Eye (tissue), 1 donor: Measurements from ENCODE around the gene ZNF574.
"Not testable (repeated sequence)": the region's sequence is repeated elsewhere in the genome, so short reads cannot be mapped to it uniquely, and the experiment has no call there.

ENCODE experiments used
- DNase-seq: peaks from one replicate; pipeline ENCODE4 v3.0.0-alpha.2; 2015

Gene ZNF574

GRCh38 chr19:42075616-42076379 lies at the start of gene ZNF574:
ZNF574 (plus strand) TSS chr19:42076166; CDS start chr19:42078607, 2,441 bp downstream.
- DNase-seq, result peak; percentile 100

- peak; percentile 23 for DNase-seq
These were observed 47.4 kb upstream of the ZNF574 start for GRCh38 chr19:42028304-42029216.

- DNase-seq, result no peak
These were observed 45.1 kb upstream of the ZNF574 start for GRCh38 chr19:42030645-42031440.

- DNase-seq, result peak; percentile 38
These were observed 43.5 kb upstream of the ZNF574 start for GRCh38 chr19:42032431-42032830.

GRCh38 chr19:42033413-42033812 lies 42.6 kb upstream of the ZNF574 start:
- DNase-seq, result no peak

GRCh38 chr19:42034640-42035391 lies 41.1 kb upstream of the ZNF574 start:
- peak; percentile 71 for DNase-seq

- DNase-seq, result no peak
These were observed 38.3 kb upstream of the ZNF574 start for GRCh38 chr19:42037649-42038048.

- no peak for DNase-seq
These were observed 37.3 kb upstream of the ZNF574 start for GRCh38 chr19:42038666-42039065.

GRCh38 chr19:42040031-42040430 lies 35.9 kb upstream of the ZNF574 start:
- DNase-seq, result no peak

- DNase-seq, result not testable (repeated sequence)
These were observed 35.5 kb upstream of the ZNF574 start for GRCh38 chr19:42040491-42040890.

- no peak for DNase-seq
These were observed 33.4 kb upstream of the ZNF574 start for GRCh38 chr19:42042455-42043170.

GRCh38 chr19:42045575-42045974 lies 30.4 kb upstream of the ZNF574 start:
- DNase-seq, result no peak

- no peak for DNase-seq
These were observed 27.0 kb upstream of the ZNF574 start for GRCh38 chr19:42048992-42049391.

GRCh38 chr19:42051166-42052115 lies 24.5 kb upstream of the ZNF574 start:
- no peak for DNase-seq

- peak; percentile 45 for DNase-seq
These were observed 23.6 kb upstream of the ZNF574 start for GRCh38 chr19:42052241-42052863.

GRCh38 chr19:42053037-42053935 lies 22.7 kb upstream of the ZNF574 start:
- DNase-seq, result no peak

GRCh38 chr19:42054205-42054604 lies 21.8 kb upstream of the ZNF574 start:
- DNase-seq, result no peak

GRCh38 chr19:42057846-42058245 lies 18.1 kb upstream of the ZNF574 start:
- no peak for DNase-seq

- DNase-seq, result no peak
These were observed 16.8 kb upstream of the ZNF574 start for GRCh38 chr19:42059196-42059595.
